Endothelial cell of umbilical vein (primary cell): ENCODE results near the gene KHNYN.

Experiments used
- CTCF ChIP-seq, 2 donors: IDR thresholded peaks; 1 replicate in 1 of 2; 2 replicates in 1 of 2; pipeline ENCODE4 v1.5.1; 2011; ENCODE audit warnings: low read length in 2 of 2, mild to moderate bottlenecking in 2 of 2, moderate library complexity in 2 of 2, control low read depth in 1 of 2, inconsistent platforms in 1 of 2, low read depth in 1 of 2; ENCODE audit not compliant: insufficient read depth in 1 of 2; ENCODE audit errors: extremely low read depth in 1 of 2
- EZH2 ChIP-seq: IDR thresholded peaks from 2 replicates; pipeline ENCODE4 v1.6.1; 2012; ENCODE audit warnings: borderline replicate concordance, low read depth, mild to moderate bottlenecking, moderate library complexity, low read length, inconsistent platforms; ENCODE audit not compliant: severe bottlenecking
- POLR2AphosphoS5 ChIP-seq: IDR thresholded peaks from 2 replicates; pipeline ENCODE4 v1.6.1; 2012; ENCODE audit warnings: low read depth, mild to moderate bottlenecking, control low read depth, low read length, moderate library complexity; ENCODE audit not compliant: insufficient read depth
- TF ChIP-seq, protein P1 (sequence below): IDR thresholded peaks from 2 replicates; pipeline ENCODE4 v1.6.1; 2011; ENCODE audit not compliant: insufficient read depth, insufficient read length

DNA sequence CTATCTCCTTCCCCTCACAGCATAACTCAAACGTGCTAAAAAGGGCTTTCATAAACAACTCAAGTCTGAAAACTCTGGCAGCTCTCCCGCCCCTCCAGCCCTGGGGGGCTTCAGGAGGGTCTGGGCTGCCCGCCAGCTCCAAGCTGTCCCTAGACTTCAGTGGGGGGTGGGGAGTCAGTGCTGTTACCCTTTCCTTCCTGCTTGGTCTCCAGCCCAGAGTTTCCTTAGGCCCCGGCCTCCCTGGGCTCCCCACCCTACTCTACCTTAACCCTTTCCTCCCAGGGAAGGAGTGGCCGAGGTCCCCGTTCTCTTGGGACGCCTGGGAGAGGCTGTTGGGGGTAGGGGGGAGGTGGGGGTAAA lies 31.5 kb upstream of the KHNYN start:
- no peak for TF ChIP-seq CTCF (IDR thresholded peaks at IDR 0.05; ENCODE audit: extremely low read depth in 1 of 2, insufficient read depth in 1 of 2, low read depth in 1 of 2, low read length in 2 of 2)
- no peak for TF ChIP-seq EZH2
- TF ChIP-seq POLR2AphosphoS5 = no peak
- TF ChIP-seq, protein P1, sequence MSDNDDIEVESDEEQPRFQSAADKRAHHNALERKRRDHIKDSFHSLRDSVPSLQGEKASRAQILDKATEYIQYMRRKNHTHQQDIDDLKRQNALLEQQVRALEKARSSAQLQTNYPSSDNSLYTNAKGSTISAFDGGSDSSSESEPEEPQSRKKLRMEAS = no peak
